Right ventricle myocardium inferior (tissue), 1 donor: ENCODE data around the gene NCLN. TPM values are rescaled to one million over a fixed set of nuclear protein-coding genes. Genes with fewer than 3 reads are reported as not detected.
A peak's percentile ranks its signal among the peaks of the same experiment; 100 is the strongest.

Experiments used
- ATAC-seq: fragments of 200-7000 bp; cut with Tn5 transposase; one replicate; pipeline ENCODE4 v1.9.1; 2020; ENCODE audit warnings: mild to moderate bottlenecking, moderate library complexity
- DNase-seq: peaks from one replicate; pipeline ENCODE4 v3.0.0; 2021; ENCODE audit errors: missing footprints
- intact Hi-C: fragments of 100-400 bp; cut with DNase I; formaldehyde crosslinking; loops from one replicate; pipeline ENCODE4 v1.11.0; 2022
- long read RNA-seq: library from polyadenylated mRNA; unstranded; transcript quantifications from one replicate; pipeline ENCODE4 v2.0.0, GENCODE V29; 2021
- total RNA-seq: library from RNA; stranded (reverse); fragmentation: NEBNext Ultra II Directional; extraction: Animal tissue kit (Norgen Biotek cat#: 25700); gene quantifications from one replicate; pipeline ENCODE4 v1.2.1, GENCODE V29; 2021
- donor health status: DM: no; HTN: yes; CAD: no; lungs with severe emphysema.

The NCLN gene, protein sequence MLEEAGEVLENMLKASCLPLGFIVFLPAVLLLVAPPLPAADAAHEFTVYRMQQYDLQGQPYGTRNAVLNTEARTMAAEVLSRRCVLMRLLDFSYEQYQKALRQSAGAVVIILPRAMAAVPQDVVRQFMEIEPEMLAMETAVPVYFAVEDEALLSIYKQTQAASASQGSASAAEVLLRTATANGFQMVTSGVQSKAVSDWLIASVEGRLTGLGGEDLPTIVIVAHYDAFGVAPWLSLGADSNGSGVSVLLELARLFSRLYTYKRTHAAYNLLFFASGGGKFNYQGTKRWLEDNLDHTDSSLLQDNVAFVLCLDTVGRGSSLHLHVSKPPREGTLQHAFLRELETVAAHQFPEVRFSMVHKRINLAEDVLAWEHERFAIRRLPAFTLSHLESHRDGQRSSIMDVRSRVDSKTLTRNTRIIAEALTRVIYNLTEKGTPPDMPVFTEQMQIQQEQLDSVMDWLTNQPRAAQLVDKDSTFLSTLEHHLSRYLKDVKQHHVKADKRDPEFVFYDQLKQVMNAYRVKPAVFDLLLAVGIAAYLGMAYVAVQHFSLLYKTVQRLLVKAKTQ
- total RNA-seq: 23.7 TPM
- long read RNA-seq, full-length matches to known transcripts: 11 of 24 reads
- long read RNA-seq, partial matches to known transcripts: 0 of 24 reads
- long read RNA-seq, other reads (novel, unspliced or antisense): 13 of 24 reads

- intact Hi-C loops: no loop called here
- ATAC-seq (peak; percentile 95), DNase-seq (peak; percentile 98)
Measured at GRCh38 chr19:3185461-3186159, at the start of gene NCLN. Gene NCLN, plus strand, starts transcription at chr19:3185930. Its CDS starts 101 bp downstream, at chr19:3186031.

DNA sequence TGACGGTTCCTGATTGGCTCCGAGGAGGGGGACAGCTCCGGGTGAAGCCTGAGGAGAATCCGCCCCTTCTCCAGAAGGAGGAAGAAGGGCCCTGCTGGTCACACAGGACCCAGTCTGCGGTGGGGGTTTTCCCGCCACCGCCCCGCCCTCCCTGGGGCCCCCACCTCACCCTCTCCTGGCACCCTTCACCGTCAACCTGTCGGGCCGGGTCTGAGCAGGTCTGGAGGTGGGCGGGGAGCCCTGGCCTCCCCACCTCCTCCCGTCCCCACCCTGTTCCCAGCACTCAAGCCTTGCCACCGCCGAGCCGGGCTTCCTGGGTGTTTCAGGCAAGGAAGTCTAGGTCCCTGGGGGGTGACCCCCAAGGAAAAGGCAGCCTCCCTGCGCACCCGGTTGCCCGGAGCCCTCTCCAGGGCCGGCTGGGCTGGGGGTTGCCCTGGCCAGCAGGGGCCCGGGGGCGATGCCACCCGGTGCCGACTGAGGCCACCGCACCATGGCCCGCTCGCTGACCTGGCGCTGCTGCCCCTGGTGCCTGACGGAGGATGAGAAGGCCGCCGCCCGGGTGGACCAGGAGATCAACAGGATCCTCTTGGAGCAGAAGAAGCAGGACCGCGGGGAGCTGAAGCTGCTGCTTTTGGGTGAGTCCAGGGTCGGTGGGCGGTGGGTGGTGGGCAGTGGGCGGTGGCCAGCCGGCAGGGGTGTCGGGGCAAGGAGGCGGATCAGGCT is 49.6 kb upstream of the NCLN start, which contains the start of gene GNA15:
GNA15 (plus strand) TSS at position 73 of the 723 bp plus-strand sequence; CDS start at position 491, 418 bp downstream.
- DNase-seq: no peak
- no peak for ATAC-seq
- intact Hi-C loops: no loop called here

GRCh38 chr19:3136684-3137055 is 49.1 kb upstream of the NCLN start:
- DNase-seq: no peak
- intact Hi-C loops: no loop called here
- ATAC-seq: peak; percentile 23

DNA sequence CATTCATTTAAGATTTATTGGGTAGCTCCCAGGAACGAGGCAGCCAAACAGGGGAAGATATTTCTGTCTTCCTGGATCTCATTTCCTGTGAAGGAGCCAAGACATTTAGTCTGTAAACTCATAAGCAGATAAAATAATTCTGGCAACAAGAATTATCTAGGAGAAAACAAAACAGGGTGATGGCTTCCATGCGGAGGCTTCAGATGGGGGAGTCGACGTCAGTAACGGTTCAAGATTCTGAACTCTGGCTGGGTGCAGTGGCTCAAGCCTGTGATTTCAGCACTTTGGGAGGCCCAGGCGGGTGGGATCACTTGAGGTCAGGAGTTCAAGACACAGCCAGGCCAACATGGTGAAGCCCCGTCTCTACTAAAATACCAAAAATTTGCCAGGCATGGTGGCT is 48.6 kb upstream of the NCLN start:
- peak; percentile 70 for DNase-seq
- peak; percentile 9 for ATAC-seq

DNA sequence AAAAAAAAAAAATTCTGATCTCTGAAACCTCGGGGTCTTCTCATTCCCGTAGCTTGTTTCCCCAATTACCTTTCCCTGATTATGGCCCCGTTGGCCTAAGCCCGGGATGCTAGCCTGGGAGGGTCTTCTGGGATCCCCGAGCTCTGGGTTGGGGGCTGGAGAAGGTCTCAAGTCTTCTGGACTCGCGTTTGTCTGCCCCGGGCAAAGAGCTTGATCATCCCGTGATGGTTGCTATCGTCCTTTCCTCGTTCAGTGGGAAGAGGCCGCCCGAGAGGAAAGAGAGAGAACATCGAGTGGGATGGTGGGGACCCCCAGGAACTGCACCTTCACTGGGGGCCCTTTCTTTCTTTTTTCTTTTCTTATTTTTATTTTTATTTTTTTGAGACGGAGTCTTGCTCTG is 47.5 kb upstream of the NCLN start:
- no peak for ATAC-seq
- no peak for DNase-seq

More for the DNA sequence above, 48.6 kb upstream of the NCLN start:
- intact Hi-C loops: no loop called here

DNA sequence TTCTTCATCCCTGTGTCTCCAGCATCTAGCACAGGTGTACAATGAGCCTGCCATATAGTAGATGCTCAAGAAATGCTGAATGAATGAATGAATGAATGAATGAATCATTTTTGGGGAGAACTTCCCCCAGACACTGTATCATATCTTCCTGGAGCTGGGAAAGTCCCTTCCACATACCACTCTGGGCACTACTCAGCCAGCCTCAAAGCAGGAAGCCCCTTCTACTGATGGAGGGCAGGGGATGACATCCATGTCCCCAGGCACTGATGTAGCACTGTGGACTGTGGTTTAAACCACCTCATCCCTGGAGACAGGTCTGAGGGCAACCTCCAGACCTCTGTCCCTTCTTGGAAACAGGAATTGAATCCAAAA is 45.1 kb upstream of the NCLN start:
- intact Hi-C loops: no loop called here
- ATAC-seq (no peak), DNase-seq (no peak)

More for the DNA sequence above, 47.5 kb upstream of the NCLN start:
- intact Hi-C loops: no loop called here

GRCh38 chr19:3142292-3142670 is 43.4 kb upstream of the NCLN start:
- intact Hi-C loops: no loop called here
- ATAC-seq (peak; percentile 29), DNase-seq (no peak)

GRCh38 chr19:3142781-3143337 is 42.9 kb upstream of the NCLN start:
- DNase-seq: no peak
- ATAC-seq: no peak
- intact Hi-C loops: no loop called here

GRCh38 chr19:3145909-3146676 is 39.6 kb upstream of the NCLN start:
- DNase-seq (peak; percentile 78), ATAC-seq (peak; percentile 57)
- intact Hi-C loops: no loop called here

DNA sequence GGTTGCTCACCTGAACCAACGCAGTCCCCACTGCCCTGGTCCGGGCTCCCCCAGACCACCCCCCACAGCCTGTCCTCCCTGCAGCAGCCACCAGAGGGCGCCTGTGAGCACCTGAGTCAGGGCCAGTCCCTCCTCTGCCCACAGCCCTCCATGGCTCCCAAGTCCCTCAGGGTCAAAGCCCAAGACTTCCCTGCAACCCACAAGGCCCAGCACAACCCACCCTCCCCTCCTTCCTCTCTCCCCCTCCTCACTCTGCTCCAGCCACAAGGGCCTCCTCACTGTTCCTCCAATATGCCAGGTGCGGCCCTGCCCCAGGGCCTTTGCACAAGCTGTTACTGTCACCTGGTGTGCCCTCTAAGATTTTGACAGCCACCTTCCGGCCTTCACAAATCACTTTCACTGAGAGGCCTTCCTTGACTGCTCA is 39.0 kb upstream of the NCLN start:
- intact Hi-C loops: no loop called here
- peak; percentile 81 for DNase-seq
- ATAC-seq: no peak

DNA sequence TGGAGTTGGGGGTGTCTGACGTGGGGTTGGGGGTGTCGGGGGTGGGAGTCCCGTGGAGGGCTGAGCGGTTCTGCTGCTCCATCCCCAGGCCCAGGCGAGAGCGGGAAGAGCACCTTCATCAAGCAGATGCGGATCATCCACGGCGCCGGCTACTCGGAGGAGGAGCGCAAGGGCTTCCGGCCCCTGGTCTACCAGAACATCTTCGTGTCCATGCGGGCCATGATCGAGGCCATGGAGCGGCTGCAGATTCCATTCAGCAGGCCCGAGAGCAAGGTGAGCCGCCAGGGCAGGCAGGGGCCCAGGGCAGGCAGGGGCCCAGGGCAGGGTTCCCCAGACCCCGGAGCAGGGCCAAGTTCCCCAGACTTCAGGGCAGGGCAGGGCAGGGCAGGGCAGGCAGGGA is 37.2 kb upstream of the NCLN start:
- intact Hi-C loops: no loop called here

DNA sequence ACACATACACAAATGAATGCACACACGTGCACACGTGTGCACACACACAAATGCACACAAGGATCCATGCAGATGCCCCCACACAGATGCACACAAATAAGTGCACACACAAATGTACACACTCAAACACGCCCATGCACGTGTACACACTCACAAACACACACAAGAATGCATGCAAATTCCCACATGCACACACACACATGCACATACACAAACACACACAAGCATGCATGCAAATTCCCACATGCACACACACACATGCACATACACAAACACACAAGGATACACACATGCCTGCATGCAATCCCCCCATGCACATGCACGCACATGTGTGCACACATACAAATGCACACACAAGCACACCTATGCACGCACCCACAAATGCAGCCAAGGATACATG is 36.6 kb upstream of the NCLN start:
- intact Hi-C loops: no loop called here
- ATAC-seq: no peak
- no peak for DNase-seq

More for the DNA sequence above, 37.2 kb upstream of the NCLN start:
- ATAC-seq: no peak
- peak; percentile 59 for DNase-seq

DNA sequence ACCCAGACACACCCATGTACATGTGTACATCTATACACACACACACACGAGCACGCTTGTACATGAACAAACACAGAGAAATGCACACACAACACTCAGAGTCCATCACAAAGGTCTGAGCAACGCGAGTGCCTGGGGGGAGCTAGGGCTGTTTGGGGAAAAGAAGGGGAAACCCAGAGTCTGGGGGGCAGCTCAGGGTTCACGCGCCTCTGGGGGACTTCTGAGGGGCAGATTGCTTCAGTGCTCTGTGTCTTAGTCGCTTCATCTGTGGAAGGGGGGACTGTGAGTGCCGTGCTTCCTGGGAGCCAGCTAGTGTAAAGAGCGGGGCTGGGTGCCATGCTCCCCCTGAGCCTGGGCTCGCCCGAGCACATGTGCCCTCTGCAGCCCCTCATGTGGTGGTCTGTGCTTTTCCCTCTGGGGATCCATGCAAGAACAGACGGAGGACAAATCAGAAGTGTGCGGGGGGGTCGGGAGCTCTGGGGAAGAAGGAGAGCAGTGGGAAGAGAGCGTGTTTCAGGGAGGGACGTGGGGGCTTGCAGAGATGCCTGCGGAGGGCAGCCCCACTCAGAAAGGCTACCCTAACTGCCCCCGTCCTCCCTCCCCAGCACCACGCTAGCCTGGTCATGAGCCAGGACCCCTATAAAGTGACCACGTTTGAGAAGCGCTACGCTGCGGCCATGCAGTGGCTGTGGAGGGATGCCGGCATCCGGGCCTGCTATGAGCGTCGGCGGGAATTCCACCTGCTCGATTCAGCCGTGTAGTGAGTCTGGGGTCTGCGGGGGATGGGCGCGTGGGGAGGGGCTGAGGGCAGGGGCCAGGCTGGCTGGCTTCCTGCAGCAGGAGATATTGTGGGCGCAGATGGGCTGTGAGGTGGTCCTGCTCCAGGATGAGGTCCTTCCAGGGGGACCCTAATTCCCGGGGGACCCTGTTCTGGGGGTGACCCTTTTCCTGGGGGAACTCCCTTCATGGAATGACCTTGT is 35.9 kb upstream of the NCLN start:
- ATAC-seq: no peak
- no peak for DNase-seq
- intact Hi-C loops: no loop called here

- ATAC-seq: no peak
- intact Hi-C loops: no loop called here
- DNase-seq: no peak
Measured at GRCh38 chr19:3150739-3151329, 34.9 kb upstream of the NCLN start.

DNA sequence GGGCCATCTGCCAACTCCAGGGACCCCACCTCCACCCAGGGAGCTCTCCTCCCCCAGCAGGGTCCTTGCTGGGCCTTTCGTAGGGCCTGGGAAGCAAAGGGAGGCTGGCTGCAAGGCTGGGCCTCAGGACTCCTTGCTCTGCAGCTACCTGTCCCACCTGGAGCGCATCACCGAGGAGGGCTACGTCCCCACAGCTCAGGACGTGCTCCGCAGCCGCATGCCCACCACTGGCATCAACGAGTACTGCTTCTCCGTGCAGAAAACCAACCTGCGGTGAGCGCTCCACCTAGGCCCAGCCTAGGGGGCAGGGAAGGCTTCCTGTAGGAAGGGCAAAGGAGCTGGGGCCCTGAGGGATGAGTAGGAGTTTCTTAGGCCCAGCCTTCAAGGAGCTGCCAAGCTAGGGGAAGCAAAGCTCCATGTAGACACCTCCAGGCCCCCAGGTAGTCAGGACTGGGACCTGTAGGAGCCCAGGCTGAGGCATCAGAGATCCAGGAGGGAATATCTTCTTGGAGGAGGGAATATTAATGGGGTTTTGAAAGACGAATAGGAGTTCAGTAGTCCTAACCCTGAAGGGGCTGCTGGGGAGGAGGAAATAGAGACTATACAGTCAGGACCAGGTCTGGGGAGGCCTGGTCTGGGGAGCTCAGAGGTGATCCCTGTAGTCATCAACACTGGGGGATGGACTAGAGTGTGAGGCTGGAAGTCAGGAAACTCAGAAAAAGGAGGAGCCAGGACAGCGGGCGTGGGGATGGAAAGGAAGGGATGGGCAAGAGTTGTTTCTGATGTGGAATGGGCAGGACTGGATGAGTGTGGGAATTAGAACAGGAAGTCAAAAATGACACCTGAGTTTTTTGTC is 33.9 kb upstream of the NCLN start:
- intact Hi-C loops: no loop called here
- DNase-seq (no peak), ATAC-seq (no peak)

DNA sequence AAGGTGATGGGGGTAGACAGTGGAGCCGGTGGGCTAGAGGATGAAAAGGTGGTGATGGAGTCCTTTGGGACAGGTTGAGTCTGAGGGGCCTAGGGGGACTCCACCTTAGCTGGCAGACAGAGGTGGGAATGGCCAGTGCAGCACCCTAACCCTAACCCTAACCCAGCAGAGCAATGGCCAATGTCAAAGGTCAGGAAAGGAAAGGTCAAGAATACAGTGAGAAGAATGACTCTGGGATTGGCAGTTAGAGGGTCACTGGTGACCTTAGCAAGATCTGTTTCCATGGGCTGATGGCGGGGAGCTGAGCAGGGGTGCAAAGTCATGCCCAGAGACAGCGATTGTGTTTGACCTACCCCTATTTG is 33.3 kb upstream of the NCLN start:
- no peak for DNase-seq
- intact Hi-C loops: no loop called here
- ATAC-seq: no peak
